Limb (tissue), 2 donors: ENCODE data around the gene CYTH2.
A peak's percentile ranks its signal among the peaks of the same experiment; 100 is the strongest.

Experiments used
- DNase-seq, 2 donors: peaks; one replicate each; pipeline ENCODE4 v3.0.0-alpha.2; 2016; ENCODE audit errors: extremely low spot score in 2 of 2

Gene CYTH2

DNA sequence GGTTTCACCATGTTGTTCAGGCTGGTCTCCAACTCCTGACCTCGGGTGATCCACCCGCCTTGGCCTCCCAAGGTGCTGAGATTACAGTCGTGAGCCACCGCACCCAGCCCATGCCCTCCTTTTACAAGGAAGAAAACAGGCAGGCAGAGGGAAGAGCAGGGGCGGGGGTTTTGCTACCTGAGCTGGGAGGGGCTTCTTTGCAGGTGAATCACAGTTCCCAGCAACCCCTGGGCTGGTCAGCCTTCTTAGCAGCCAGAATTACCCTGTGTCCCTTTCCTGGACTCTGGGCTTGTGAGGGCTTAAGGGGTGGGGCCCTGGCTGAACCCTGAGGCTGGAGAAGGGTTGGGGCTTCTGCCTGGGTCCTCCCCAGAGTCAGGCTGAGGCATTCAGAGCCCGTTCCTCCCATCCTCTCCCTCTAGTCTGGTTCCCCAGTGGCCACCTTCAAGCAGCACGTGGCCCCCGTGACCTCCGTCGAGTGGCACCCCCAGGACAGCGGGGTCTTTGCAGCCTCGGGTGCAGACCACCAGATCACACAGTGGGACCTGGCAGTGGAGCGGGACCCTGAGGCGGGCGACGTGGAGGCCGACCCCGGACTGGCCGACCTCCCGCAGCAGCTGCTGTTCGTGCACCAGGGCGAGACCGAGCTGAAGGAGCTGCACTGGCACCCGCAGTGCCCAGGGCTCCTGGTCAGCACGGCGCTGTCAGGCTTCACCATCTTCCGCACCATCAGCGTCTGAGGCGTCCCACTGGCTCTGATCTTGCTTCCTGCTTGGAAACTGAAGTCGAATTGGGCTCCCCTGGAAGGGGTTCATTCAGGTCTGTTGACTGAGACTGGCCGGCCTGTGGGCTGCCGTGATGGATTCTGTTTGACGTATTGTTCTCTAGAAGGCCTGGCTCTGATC, 16.6 kb upstream of the CYTH2 start:
- no peak for DNase-seq

DNA sequence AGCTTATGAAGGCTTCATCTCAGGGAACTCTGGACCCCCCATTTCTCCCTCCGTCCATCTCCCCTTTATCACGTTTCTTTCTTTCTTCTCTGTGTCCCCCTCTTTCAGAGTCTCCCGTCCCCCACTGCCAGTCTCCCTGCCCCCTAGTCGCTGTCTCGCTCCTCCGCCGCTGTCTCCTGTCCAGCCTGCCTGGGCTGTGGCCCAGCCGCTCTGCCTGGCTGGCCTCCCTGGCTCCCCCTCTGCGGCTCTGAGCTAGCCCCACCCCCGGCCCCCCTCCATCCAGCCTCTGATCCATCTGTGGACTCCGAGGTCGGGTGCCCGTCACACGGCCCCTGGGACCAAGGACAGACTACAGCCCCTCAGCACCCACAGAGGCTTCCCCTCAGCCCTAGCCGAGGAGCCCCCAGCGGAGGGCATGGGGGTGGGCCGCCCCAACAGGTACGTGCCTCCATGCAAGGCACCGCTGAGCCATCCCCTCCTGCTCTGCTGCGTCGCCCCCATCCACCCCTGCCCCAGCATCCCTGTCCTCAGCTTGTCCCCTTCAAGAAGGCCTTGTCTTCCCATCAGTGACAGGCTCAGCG, 14.9 kb upstream of the CYTH2 start:
- DNase-seq, result peak in 1 of 2 donors; percentile 24

DNA sequence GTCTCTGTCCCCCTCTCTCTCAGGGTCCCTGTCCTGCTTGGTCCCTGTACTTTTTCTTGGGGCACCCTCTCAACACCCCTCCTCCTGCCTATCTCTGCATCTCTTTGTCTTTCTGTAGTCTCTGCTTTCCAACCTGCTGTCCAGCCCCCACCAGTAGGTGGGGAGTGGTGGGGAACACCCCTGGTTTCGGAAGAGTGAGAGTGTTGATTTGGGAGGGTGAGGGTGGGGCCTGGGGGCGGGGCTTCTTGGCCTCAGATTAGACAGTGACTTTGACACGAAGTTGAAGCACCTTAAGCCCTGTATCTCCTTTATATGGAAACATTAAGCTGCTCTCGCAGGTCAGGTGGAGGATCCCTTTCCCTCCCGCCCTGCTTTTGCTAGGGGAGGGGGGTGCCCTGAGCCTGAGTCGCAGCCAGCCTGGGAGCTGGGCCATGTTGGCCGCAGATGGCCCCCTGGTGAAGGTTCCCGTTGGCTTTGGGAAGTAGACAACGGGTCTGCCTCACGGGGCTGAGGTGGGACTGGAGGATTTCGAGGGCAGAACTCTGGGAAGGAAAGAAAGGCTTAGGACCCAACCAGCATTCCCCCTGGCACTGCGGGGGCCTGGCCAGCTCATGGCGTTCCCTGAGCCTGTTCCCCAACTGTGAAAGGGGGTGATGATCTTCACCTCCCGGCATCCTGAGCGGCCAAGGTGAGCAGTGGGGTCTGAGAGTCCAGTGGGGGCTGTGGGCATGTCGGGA, 13.8 kb upstream of the CYTH2 start, which contains the start of gene KCNJ14:
Gene KCNJ14, plus strand, starts transcription at position 404 of the 737 bp plus-strand sequence. CDS start 6,151 bp downstream, outside the sequence.
- DNase-seq, result no peak

DNA sequence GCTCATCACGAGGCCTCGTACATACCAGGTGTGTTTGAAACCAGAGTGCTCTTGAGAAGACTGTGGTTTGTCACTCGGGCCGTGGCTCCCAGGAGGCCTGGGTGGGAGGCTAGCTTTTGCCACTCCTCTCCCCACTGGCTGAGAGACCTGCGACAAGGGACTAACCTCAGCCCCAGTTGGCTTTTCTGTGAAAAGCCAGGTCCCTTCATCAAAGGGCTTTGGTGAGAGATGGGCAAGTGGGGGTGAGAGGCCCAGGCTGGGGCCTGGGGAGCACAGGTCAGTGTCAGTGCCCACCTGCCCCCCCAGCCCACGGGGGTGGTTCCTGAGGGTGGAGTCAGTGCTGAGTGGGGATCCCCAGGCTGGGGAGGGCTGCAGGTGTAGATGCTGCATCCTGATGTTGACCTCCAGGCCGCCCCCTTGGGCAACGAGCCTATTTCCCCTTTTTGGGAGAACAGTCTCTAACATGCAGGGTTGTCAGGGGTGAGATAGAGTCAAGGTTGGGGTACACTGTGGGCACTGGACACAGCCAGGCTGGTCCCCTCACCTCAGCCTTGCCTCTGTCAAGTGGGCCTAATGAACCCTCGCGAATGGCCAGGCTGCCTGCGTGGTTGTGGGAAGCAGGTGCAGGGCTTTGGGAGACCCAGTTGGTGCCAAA, 13.1 kb upstream of the CYTH2 start:
- DNase-seq, result peak in 1 of 2 donors; percentile 26

DNA sequence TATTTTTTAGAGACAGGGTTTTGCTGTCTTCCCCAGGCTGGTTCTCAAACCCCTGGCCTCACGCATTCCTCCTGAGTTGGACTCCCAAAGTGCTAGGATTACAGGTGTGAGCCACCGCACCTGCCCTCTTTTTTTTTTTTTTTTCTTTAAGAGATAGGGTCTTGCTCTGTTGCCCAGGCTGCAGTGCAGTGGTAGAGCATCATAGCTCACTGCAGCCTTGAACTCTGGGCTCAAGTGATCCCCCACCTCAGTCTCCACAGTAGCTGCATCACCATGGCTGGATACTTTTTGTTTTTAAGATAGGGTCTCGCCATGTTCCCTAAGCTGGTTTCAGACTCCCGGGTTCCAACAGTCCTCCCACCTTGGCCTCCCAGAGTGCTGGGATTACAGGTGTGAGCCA, 12.3 kb upstream of the CYTH2 start:
- DNase-seq, result no peak

DNA sequence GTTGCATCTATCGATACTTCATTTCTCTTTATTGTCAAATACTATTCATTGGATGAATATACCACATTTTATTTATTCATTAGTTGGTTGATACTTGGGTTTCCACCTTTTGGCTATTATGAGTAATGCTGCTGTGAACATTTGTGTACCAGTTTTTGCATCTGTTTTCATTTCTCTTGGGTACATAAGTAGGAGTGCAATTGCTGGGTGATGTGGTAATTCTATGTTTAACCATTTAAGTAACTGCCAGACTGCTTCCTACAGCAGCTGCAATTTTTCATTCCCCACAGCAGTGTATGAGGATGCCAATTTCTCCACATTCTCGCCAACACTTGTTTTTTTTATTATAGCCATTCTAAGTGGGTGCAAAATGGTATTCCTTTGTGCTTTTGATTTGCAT, 11.2 kb upstream of the CYTH2 start:
- DNase-seq, result no peak

DNA sequence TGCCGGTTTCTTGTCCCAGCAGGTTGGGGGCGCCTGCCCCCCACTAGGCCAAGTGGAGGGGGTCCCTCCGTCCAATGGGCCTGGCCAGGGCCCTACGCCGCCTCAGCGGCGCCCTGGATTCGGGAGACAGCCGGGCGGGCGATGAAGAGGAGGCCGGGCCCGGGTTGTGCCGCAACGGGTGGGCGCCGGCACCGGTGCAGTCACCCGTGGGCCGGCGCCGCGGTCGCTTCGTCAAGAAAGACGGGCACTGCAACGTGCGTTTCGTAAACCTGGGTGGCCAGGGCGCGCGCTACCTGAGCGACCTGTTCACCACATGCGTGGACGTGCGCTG, 7.6 kb upstream of the CYTH2 start:
- no peak for DNase-seq

DNA sequence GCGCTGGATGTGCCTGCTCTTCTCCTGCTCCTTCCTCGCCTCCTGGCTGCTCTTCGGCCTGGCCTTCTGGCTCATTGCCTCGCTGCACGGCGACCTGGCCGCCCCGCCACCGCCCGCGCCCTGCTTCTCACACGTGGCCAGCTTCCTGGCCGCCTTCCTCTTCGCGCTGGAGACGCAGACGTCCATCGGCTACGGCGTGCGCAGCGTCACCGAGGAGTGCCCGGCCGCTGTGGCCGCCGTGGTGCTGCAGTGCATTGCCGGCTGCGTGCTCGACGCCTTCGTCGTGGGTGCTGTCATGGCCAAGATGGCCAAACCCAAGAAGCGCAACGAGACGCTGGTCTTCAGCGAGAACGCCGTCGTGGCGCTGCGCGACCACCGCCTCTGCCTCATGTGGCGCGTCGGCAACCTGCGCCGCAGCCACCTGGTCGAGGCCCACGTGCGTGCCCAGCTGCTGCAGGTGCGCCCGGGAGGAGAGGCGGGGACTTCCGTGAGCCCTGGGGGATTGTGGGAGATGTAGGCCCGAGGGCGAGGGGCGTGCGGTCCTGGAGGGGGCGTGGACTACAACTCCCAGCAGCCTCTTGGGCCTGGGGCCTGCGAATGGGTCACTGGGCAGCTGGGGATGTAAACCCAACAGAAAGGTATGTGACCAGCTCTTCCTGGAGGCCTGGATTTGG, 7.0 kb upstream of the CYTH2 start:
- DNase-seq, result peak in 1 of 2 donors; percentile 46

DNA sequence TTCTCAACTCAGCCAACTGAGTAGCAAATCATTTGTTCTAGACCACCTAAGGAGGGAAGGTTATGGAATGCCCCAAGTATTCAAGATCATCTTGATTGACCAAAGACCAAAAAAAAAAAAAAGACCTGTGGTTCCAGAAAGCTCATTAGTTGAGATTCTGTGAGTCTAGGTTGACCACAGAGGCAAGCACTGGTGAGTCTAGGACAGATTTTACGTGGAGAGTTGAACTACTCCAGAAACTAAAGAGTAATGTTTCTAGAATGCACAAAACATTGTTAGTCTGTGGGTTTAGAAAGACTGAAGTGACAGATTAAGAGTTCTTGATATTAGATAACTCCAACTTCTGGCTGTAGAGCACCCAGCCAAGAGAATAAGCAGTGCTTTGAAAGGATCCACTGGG, 4.0 kb upstream of the CYTH2 start:
- DNase-seq, result no peak

DNA sequence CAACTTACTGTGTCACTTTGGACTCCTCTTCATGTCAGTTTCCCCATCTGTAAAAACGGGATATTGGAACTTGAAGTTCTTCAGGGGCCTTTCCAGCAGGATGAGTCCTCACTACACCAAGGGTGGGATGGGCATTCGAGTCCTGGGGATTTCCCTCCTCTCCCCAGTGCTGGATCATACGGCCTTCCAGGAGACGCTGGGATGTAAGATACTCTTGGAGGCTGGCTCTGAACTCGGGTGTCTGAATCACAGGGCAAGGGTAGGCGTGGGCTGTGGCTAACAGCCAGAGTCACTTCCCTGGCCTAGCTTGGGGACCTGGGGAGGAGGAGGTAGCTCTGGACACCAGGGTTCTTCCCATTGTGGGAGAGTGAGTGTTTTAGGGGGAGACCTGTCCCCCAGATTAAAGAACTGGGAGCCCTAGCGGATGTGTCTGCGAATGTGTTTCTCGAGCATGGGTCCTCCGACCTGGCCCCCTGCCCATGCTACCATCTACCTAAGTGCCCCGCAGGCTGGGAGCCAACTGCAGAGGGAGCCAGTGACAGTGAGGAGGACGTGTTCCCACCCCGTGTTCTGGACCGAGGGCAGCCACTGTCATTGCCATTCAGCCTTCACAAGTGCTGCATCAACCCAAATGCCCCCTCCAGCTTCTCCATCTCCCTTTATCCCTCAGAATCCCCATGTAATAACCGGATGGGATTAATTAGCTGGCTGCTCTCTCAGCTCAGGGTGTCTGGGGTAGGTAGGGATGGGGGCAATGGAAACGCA, 2.4 kb upstream of the CYTH2 start:
- DNase-seq, result no peak

DNA sequence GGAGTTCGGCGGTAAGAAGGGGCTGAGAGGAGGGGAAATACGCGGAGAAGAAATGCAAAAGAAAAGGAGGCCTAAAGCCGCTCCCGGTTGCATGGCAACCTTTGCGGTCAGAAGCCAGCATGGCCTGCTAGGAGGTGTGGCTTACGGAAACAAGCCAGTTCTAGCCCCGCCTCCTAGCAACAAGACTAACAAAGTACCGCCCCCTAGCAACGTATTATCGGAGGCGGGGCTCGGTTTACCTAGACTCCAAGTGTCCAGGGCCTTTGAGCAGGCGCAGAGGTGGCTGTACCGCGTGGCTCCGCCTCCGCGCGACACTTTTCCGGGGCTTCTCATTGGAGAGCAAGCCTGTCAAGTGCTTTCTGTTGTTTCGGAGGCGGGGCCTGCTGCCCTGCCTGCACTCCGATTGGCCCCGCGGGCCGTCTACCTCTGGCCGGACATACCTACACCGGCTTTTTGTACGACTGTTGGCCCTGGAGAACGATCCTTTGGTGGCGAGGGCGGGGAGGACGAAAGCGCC, 339 bp upstream of the CYTH2 start:
- DNase-seq, result peak; percentile 99

DNA sequence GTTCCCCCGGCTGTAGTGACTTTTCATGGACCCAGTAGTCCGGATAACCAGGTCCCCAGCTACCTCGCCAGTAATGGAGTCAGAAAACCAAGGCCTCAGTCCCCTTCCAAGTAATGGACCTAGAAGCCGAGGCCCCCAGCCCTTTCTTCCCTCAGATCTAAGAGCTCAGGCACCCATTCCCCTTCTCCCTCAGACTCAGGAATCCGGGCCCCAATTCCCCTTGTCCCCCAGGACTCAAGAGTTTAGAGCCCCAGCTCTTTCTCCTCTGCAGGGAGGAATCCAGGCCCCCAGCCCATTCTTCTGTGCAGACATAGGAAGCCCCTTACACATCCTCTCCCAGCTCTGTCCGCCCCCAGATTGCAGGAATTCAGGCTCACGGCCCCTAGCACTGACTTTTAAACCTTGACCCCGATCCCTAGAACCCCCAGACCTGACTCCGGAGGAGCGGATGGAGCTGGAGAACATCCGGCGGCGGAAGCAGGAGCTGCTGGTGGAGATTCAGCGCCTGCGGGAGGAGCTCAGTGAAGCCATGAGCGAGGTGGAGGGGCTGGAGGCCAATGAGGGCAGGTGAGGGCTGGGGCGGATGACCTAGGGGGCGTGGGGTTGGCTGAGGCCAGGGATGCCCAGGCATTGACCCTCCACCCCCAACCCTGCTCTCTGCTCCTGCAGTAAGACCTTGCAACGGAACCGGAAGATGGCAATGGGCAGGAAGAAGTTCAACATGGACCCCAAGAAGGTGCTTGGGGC, 938 bp downstream of the CYTH2 start:
- no peak for DNase-seq

DNA sequence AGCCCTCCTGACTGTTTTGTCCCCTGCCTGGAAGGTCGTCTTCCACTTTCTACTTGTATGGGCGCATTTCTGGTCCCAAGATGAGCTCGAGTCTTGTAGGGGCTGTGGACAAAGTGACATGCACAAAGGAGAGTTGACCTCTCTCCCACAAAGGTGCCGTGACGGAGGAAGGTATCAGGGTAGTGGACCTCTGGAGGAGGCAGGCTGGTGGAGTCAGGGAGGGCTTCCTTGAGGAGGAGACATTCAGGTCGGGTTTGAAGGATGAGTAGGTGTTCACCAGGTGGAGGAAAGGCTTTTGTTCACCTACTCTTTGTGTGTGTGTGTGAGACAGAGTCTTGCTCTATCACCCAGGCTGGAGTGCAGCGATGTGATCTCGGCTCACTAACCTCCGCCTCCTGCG, 1.7 kb downstream of the CYTH2 start:
- DNase-seq, result no peak

DNA sequence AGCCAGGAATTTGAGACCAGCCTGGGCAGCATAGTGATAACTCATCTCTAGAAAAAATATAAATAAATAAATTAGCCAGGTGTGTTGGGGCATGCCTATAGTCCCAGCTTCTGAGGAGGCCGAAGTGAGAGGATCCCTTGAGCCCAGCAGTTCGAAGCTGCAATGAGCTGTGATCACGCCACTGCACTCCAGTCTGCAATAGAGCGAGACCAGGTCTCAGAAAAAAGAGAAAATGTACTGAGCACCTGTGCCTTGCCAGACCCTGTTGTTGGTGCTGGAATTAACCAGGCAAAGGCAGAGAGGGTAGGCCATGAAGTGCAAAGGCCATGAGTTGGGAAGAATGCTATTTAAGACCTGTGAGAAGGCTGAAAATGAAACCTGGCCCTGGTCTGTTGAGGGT, 2.7 kb downstream of the CYTH2 start:
- DNase-seq, result no peak

DNA sequence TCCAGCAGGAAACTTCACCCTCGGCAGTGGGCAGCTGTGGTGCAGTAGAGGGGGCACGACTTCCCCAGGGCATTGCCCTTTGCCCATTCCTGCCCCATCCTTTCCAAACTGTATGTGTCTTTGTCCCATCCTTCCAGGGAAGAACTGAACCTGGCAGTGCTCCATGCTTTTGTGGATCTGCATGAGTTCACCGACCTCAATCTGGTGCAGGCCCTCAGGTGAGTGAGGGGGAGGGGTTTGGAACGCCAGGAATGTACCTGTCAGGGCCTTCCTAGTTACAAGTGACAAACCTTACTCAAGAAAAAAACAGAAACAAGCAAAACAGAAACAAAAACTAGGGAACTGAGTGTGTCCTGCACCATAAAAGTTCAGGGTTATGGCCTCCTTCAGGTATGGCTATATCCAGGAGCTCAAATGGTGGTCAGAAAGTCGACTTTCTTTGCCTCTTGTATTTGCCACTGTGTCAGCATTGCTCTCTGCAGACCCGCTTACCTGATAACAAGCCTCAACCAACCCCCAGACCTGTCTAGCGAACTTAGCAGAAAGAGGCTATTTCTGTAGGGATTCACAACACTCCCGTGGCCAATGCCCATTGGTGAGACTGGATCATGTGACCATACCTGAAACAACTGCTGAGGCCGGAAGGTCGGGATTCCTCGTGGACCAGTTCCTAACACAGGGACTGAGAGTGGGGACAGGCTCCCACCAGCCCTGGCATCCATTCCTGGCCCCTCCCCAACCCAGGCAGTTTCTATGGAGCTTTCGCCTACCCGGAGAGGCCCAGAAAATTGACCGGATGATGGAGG, 4.2 kb downstream of the CYTH2 start:
- DNase-seq, result no peak

DNA sequence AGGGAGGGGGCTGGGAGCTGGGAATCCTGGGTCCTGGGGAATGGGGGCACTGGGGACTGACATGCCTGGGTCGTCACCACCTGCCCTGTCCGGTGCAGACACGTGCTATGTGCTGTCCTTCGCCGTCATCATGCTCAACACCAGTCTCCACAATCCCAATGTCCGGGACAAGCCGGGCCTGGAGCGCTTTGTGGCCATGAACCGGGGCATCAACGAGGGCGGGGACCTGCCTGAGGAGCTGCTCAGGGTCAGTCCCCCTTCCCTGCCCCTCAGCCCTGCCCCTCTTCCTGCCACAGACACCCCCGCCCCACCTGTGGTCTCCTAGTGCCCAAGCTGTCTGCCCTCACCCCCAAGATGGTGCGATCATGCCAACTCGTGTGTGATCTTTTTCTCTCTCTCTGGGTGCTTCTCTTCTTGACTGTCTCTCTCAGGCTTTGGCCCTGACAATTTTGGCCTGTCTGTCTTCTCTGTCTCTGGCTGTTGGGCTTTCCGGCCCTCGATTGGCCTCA, 5.0 kb downstream of the CYTH2 start:
- no peak for DNase-seq

DNA sequence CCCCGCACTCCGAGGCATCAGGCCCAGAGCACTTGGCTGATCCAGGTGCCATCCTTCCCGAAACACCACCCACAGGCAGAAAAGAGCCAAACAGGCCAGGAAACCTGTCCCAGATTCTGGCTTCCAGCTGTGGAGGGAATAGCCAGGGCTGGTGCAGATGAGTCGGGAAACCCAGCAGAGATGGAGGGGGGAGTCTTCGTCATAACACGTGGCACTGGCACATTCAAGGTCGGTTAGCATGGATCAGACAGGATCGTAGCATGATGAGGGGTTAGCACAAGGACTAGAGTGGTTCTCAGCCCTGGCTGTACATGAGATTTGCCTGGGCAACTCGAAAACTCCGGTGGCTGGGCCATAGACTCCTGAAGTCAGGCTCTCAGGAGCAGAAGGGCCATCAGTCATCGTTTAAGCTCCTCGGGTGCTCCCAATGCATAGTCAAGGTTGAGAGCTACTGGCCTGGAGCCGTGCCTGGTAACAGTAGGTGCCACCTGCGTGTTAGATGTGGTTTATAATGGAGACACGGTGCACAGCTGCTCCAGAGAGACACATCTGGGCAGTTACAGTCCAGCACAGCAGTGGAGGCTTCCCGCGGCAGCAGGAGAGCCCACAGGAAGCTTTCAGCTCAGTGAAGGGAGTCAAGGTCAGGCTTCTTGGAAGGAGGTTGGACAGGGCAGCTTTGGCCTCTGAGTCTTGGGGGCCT, 6.3 kb downstream of the CYTH2 start:
- DNase-seq, result no peak

DNA sequence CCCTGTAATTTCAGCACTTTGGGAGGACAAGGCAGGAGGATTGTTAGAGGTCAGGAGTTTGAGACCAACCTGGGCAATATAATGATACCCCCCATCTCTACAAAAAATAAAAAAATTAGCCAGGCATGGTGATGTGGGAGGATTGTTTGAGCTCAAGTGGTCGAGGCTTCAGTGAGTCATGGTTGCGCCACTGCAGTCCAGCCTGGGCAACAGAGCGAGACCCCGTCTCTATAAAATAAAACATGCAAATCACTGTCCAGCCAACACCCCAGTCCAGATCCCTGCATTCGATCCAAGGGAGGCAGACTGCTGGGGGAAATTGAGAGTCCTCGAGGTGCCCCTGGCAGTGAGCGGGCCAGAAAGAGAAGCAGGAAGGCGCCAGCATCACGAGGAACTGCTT, 7.0 kb downstream of the CYTH2 start:
- no peak for DNase-seq
